Measurements from ENCODE around the gene C11orf87. TPM values are rescaled to one million over a fixed set of nuclear protein-coding genes. Genes with fewer than 3 reads are reported as not detected.

The C11orf87 gene
- total RNA-seq: not detected

DNA sequence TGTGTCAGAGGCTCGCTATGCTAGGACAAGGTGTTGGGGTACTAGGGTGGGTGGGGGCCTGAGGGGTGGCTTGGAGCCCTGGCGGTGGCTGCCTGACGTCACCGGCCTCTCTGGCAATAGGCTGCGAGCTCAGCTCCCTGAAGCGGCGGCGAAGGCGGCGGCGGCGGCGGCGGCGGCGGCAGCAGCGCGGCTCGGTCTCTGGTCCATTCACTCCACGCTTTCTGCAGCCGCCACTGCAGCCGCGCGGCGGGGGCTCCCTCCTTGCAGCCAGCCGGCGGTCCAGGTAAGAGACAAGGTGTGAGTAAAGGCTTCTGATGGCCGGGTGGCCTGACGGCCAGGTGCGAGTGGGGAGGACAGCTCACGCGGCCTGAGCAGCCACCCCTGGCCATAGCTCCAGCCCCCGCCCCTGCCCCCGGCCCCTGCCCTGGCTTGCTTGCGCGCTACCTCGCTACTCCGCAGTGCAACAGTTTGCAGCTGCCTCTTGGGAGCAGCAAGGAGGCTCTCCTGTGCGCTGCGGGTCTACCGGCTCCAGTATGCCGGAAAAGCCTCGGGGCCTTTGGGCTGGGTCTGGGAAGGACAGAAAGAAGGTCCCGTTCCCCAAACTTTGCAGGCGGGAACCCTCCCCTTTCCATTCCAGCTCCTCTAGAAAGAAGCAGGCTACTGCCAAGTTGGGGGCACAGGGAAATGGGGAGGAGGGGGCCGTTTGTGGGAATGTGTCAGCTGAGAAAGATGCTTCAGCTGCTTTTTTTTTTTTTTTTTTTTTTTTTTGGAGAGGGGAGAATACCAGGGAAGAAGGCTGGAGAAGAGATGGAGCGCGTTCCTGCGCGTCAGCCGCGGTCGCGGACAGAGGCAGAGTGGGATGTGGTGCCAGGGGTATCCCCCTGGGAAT, at the start of gene C11orf87:
Gene C11orf87, plus strand, starts transcription at position 210 of the 889 bp plus-strand sequence. CDS start 1,444 bp downstream, outside the sequence.
- WGBS, 2 donors: 3 to 6% methylated on average over 23 of the region's 54 CpGs
- TF ChIP-seq, protein P1, sequence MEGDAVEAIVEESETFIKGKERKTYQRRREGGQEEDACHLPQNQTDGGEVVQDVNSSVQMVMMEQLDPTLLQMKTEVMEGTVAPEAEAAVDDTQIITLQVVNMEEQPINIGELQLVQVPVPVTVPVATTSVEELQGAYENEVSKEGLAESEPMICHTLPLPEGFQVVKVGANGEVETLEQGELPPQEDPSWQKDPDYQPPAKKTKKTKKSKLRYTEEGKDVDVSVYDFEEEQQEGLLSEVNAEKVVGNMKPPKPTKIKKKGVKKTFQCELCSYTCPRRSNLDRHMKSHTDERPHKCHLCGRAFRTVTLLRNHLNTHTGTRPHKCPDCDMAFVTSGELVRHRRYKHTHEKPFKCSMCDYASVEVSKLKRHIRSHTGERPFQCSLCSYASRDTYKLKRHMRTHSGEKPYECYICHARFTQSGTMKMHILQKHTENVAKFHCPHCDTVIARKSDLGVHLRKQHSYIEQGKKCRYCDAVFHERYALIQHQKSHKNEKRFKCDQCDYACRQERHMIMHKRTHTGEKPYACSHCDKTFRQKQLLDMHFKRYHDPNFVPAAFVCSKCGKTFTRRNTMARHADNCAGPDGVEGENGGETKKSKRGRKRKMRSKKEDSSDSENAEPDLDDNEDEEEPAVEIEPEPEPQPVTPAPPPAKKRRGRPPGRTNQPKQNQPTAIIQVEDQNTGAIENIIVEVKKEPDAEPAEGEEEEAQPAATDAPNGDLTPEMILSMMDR (IDR thresholded peaks at IDR 0.05): no peak
- TF ChIP-seq POLR2A (IDR thresholded peaks at IDR 0.05): no peak
- Histone ChIP-seq H3K27ac (no peak within 1 kb of the TSS), H3K27me3 (no peaks in the 10 kb centered on the region), H3K4me1 (no peaks in the 10 kb centered on the region), H3K4me3 (replicated peaks in 1 of 3) (no peak within 1 kb of the TSS), H3K36me3 (no peaks in the 10 kb centered on the region), H3K9me3 (no peaks in the 10 kb centered on the region)
- DNase-seq: no peak
- intact Hi-C loops (cut with DNase I): no loop called here

GRCh38 chr11:109374032-109374431, 48.0 kb upstream of the C11orf87 start:
- Histone ChIP-seq H3K9me3 (no peaks in the 10 kb centered on the region), H3K36me3 (no peaks in the 10 kb centered on the region), H3K4me3 (replicated peaks in 1 of 3) (no peak overlapping the region), H3K27ac (no peak overlapping the region), H3K4me1 (no peaks in the 10 kb centered on the region), H3K27me3 (no peaks in the 10 kb centered on the region)
- no peak for DNase-seq
- intact Hi-C loops (cut with DNase I): no loop called here
- TF ChIP-seq, protein P1 (IDR thresholded peaks at IDR 0.05): no peak
- TF ChIP-seq POLR2A (IDR thresholded peaks at IDR 0.05): no peak

DNA sequence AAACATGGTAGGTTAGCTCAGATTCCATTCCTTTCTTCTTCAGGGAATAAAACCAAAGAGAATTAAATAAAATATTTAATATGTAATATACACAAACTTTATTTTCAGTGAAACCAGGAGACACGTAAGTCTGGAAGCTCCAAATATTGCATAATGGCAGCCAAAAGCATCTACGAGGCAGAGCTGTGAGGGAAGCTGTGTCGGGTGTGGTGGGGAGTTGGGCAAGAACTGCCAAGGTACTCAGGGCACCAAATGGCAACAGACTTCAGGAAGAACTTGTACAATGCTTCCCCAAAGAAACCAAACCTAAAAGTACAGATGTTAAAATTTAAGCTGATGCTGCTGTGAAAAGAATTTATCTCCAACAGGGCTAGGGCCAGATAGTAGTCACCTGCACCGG, 47.5 kb upstream of the C11orf87 start:
- 81 to 87% methylated on average over 4 of the region's 4 CpGs for WGBS, 2 donors
- TF ChIP-seq, protein P1 (IDR thresholded peaks at IDR 0.05): no peak
- no peak for TF ChIP-seq POLR2A (IDR thresholded peaks at IDR 0.05)
- Histone ChIP-seq H3K4me3 (replicated peaks in 1 of 3) (no peak overlapping the region), H3K4me1 (no peaks in the 10 kb centered on the region), H3K27me3 (no peaks in the 10 kb centered on the region), H3K36me3 (no peaks in the 10 kb centered on the region), H3K9me3 (no peaks in the 10 kb centered on the region), H3K27ac (no peak overlapping the region)
- intact Hi-C loops (cut with DNase I): no loop called here
- no peak for DNase-seq

GRCh38 chr11:109377039-109377742, 44.8 kb upstream of the C11orf87 start:
- TF ChIP-seq, protein P1 (IDR thresholded peaks at IDR 0.05): no peak
- H3K4me1 ChIP-seq: no peaks in the 10 kb centered on the region
- no peak overlapping the region for H3K4me3 ChIP-seq (replicated peaks in 1 of 3)
- H3K27ac ChIP-seq: no peak overlapping the region
- DNase-seq: no peak
- no peaks in the 10 kb centered on the region for H3K9me3 ChIP-seq
- no peaks in the 10 kb centered on the region for H3K36me3 ChIP-seq
- no peaks in the 10 kb centered on the region for H3K27me3 ChIP-seq
- intact Hi-C loops (cut with DNase I): no loop called here
- 74 to 83% methylated on average over 4 of the region's 4 CpGs for WGBS, 2 donors

GRCh38 chr11:109378034-109378433, 44.0 kb upstream of the C11orf87 start:
- Histone ChIP-seq H3K4me3 (replicated peaks in 1 of 3) (no peak overlapping the region), H3K9me3 (no peaks in the 10 kb centered on the region), H3K27me3 (no peaks in the 10 kb centered on the region), H3K4me1 (no peaks in the 10 kb centered on the region), H3K27ac (no peak overlapping the region), H3K36me3 (no peaks in the 10 kb centered on the region)
- intact Hi-C loops (cut with DNase I): no loop called here
- DNase-seq: no peak
- TF ChIP-seq POLR2A (IDR thresholded peaks at IDR 0.05): no peak
- TF ChIP-seq, protein P1 (IDR thresholded peaks at IDR 0.05): no peak
